ENCODE measurements around the gene POC1A.

The POC1A gene

DNA sequence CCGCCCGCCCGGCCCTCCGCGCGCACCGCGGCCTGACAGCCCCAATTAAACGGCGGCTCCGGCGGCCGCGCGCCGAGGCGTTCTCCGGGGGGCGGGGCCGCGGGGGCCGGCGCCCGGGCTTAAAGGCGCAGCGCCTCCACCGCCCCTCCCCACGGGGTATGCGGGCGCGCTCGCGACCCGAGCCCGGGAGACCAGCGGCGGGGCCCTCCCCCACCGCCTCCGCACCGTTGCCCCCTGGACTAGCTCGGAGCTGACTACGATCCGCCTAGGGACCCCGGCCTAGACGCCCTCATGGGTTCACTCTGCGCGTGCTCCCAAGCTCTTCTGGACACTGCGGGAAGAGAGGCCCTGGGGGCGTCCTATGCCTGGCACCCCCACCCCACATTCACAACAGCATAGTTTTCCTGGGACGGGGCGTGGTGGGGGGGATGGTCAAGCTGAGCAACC is 97.7 kb downstream of the POC1A start, which contains the start of gene DUSP7:
Gene DUSP7, minus strand, starts transcription at position 51 of the 447 bp plus-strand sequence. CDS start 205 bp downstream, outside the sequence.
- Histone ChIP-seq H3K4me3 (ENCODE audit: insufficient read length, low read depth) (peak within 1 kb of the TSS; percentile 89), H3K27me3 (ENCODE audit: insufficient read depth, insufficient read length) (peaks cover 27% of the 10 kb centered on the region), H3K9ac (ENCODE audit: insufficient read length, low read depth) (peak within 1 kb of the TSS; percentile 96), H3K9me3 (ENCODE audit: insufficient read depth, low read length) (no peaks in the 10 kb centered on the region), H3K36me3 (ENCODE audit: insufficient read depth, insufficient read length, low read length) (peaks cover 32% of the 10 kb centered on the region), H3K4me1 (ENCODE audit: insufficient read depth, insufficient read length) (peaks cover 16% of the 10 kb centered on the region)
- no peak for TF ChIP-seq SUZ12 (IDR thresholded peaks at IDR 0.05; ENCODE audit: extremely low read depth, insufficient read depth, insufficient read length)
- TF ChIP-seq YY1 (IDR thresholded peaks at IDR 0.05; ENCODE audit: insufficient read depth, insufficient read length), result no peak
- no peak for TF ChIP-seq ZNF274 (IDR thresholded peaks at IDR 0.05; ENCODE audit: low read depth, low read length)
- DNase-seq (ENCODE audit: low read depth, low spot score), result no peak

DNA sequence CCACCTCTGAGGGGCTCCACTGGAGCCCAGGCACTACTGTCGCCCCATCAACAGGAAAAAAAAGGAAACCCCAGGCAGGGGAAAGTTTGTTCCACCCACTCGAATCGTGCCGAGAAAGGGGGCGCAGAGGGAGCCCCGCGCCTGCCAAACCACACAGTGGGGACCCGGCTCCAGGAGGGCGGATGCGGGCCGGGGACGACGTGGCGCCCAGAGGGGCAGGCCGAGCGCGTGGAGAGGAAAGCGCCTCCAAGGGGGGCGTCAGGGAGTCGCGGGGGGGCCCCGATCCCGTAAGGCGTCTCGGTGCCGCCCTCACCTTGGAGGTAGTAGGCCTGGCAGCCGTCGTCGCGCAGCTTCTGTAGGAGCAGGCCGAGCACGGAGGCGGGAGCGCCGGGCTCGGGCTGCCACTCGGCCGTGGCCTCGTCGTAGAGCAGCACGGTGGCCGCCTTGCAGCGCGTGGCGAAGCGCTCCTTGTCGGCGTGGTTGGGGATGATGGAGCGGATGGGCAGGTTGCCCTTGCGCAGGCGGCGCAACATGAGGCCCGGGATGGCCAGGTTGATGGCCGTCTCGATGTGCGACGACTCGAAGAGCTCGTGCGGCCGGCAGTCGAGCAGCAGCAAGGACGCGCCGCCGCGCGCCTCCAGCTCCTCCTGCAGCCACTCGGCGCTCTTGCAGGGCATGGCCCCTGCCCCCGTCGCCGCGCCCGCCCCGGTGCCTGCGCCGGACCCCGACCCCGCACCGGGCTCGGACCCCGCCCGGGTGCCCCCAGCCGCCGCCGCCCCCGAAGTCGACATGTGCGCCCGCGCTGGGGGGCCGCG is 98.5 kb downstream of the POC1A start:
- H3K4me3 ChIP-seq (ENCODE audit: insufficient read length, low read depth), result peak overlapping the region; percentile 89
- TF ChIP-seq YY1 (IDR thresholded peaks at IDR 0.05; ENCODE audit: insufficient read depth, insufficient read length) (no peak), ZNF274 (IDR thresholded peaks at IDR 0.05; ENCODE audit: low read depth, low read length) (no peak), SUZ12 (IDR thresholded peaks at IDR 0.05; ENCODE audit: extremely low read depth, insufficient read depth, insufficient read length) (no peak)
- H3K4me1 ChIP-seq (ENCODE audit: insufficient read depth, insufficient read length), result peaks cover 16% of the 10 kb centered on the region
- no peaks in the 10 kb centered on the region for H3K9me3 ChIP-seq (ENCODE audit: insufficient read depth, low read length)
- peaks cover 27% of the 10 kb centered on the region for H3K27me3 ChIP-seq (ENCODE audit: insufficient read depth, insufficient read length)
- peaks cover 40% of the 10 kb centered on the region for H3K36me3 ChIP-seq (ENCODE audit: insufficient read depth, insufficient read length, low read length)
- DNase-seq (ENCODE audit: low read depth, low spot score), result peak; percentile 52
- peak overlapping the region; percentile 96 for H3K9ac ChIP-seq (ENCODE audit: insufficient read length, low read depth)

DNA sequence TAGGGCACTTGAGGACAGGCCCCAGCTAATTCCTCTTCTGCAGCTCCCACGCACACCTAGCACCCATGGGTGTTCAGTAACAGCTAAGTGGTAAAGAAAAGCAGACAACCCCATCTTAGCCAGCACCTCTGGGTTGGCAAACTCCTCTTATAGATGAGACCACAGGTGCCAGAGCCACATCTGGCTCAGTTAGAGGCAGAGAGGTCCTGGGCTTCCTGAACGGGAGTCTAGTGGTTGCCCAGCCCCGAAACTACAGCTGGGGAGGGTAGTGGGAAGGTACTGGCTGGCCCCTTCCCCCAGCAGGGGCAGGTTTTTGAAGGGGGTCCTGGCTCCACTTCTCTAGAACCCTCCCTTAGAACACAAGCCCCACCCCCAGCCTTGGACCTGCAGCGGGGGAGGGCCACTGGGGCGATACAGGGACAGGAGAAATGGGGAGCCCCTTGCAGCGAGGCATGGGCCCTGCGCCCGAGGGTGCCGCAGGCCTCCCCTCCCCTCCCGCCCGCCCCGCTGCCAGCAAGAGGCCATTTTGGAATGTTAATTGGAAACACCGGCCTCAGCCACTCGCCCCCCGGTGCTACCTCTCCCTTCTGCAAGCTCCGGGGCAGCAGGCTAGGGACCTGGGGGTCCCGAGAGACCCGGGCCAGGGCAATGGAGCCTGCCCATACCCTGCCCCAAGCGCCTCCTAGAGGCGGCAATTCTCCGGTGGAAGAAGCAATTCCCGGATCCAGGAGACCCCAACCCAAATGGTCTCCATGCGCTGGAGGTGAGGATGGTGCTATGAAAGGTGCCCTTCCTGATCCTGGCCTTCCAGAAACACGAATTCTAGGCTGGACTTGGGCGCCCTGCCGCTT is 99.3 kb downstream of the POC1A start:
- TF ChIP-seq YY1 (IDR thresholded peaks at IDR 0.05; ENCODE audit: insufficient read depth, insufficient read length) (no peak), ZNF274 (IDR thresholded peaks at IDR 0.05; ENCODE audit: low read depth, low read length) (no peak), SUZ12 (IDR thresholded peaks at IDR 0.05; ENCODE audit: extremely low read depth, insufficient read depth, insufficient read length) (no peak)
- H3K9me3 ChIP-seq (ENCODE audit: insufficient read depth, low read length), result no peaks in the 10 kb centered on the region
- H3K4me3 ChIP-seq (ENCODE audit: insufficient read length, low read depth), result peak overlapping the region; percentile 89
- H3K27me3 ChIP-seq (ENCODE audit: insufficient read depth, insufficient read length), result peaks cover 22% of the 10 kb centered on the region
- peak overlapping the region; percentile 96 for H3K9ac ChIP-seq (ENCODE audit: insufficient read length, low read depth)
- DNase-seq (ENCODE audit: low read depth, low spot score), result no peak
- peaks cover 16% of the 10 kb centered on the region for H3K4me1 ChIP-seq (ENCODE audit: insufficient read depth, insufficient read length)
- H3K36me3 ChIP-seq (ENCODE audit: insufficient read depth, insufficient read length, low read length), result peaks cover 48% of the 10 kb centered on the region

DNA sequence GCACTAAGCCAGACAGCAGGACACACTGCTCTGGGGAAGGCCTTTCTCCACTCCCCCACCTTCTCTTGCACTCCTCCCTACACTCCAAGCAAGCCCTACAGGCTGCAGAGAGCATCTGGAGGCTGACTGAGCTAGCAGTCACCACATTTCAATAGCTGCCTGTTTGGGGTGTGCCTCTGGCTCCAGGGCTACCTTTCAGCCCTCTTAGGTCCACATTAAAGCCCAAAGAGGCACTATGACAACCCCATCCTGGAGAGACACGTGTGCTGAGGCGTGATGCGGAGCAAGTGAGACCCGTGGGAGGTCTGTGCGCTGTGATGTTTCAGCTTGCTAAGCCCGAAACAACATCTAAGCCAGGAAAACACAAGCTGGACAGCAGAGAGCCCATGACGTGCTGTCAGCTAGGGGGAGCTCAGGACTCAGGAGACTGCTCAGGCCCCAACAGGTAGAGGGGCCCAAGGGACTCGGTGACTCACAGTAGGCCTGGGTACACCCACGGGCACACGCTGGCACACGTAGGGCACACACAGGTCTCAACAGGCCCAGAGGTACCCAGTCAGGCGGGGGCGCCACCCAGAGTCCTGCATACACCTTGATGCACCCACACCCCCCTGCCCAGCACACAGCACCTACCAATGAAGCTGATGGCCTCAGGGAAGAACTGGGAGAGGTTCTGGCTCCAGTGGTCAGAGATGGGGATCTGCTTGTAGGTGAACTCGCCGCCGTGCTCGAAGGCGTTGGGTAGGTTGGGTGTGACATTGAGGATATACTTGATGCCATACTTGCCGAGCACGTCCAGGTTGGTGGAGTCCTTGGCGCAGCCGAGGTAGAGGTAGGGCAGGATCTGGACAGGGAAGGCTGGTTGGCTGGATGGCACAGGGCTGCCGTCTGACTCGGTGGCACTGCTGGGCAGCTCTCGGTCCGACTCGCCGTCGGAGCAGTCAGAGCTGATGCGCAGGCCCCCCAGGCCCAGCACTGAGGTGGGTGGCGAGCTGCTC is 100.6 kb downstream of the POC1A start:
- H3K9me3 ChIP-seq (ENCODE audit: insufficient read depth, low read length), result no peaks in the 10 kb centered on the region
- no peak for DNase-seq (ENCODE audit: low read depth, low spot score)
- peaks cover 10% of the 10 kb centered on the region for H3K27me3 ChIP-seq (ENCODE audit: insufficient read depth, insufficient read length)
- peaks cover 61% of the 10 kb centered on the region for H3K36me3 ChIP-seq (ENCODE audit: insufficient read depth, insufficient read length, low read length)
- peak overlapping the region; percentile 33 for H3K4me3 ChIP-seq (ENCODE audit: insufficient read length, low read depth)
- TF ChIP-seq ZNF274 (IDR thresholded peaks at IDR 0.05; ENCODE audit: low read depth, low read length) (no peak), SUZ12 (IDR thresholded peaks at IDR 0.05; ENCODE audit: extremely low read depth, insufficient read depth, insufficient read length) (no peak), YY1 (IDR thresholded peaks at IDR 0.05; ENCODE audit: insufficient read depth, insufficient read length) (no peak)
- peak overlapping the region; percentile 16 for H3K9ac ChIP-seq (ENCODE audit: insufficient read length, low read depth)
- peaks cover 16% of the 10 kb centered on the region for H3K4me1 ChIP-seq (ENCODE audit: insufficient read depth, insufficient read length)

DNA sequence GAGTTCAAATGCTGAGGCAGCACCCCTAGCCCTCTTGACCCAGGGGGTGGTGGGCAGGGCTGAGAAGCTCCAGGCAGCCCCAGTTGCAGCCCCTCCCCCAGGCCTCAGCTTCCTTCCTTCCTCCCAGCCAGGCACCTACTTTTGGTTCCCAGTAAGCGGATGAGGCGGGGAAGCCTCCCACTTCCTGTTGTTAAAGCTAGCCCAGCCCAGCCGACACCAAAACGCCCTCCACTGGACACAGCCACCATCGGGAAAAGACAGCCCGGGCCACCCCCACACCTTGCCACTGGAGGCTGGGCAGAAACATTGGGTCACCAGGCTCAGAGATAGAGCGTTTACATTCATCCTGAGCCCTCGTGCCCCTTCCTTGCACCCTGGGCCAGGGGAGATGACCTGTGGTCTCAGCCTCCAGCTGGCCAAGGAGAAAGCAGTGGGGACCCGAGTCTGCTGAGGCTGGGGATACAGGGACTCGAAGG is 101.4 kb downstream of the POC1A start:
- H3K4me3 ChIP-seq (ENCODE audit: insufficient read length, low read depth), result no peak overlapping the region

DNA sequence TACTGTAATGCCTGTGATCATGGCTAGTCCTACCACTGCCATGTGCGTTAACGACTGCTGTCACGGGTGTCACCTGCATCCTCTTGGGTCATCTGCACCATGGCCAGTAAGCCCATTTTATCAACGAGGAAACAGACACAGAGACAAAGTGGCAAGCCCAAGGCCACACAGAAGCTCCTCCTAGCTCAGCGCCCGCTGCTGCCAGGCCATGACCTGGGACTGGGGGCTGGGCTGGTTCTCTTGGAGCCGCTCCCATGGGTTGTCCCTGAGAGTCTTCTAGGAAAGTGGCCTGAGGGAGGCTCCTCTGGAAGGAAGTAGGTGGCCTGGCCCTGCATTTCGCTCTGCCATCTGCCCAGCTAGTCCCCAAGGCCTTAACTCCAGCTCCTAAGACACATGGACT is 102.8 kb downstream of the POC1A start:
- no peaks in the 10 kb centered on the region for H3K9me3 ChIP-seq (ENCODE audit: insufficient read depth, low read length)
- no peak for TF ChIP-seq SUZ12 (IDR thresholded peaks at IDR 0.05; ENCODE audit: extremely low read depth, insufficient read depth, insufficient read length)
- TF ChIP-seq YY1 (IDR thresholded peaks at IDR 0.05; ENCODE audit: insufficient read depth, insufficient read length), result no peak
- TF ChIP-seq ZNF274 (IDR thresholded peaks at IDR 0.05; ENCODE audit: low read depth, low read length), result no peak
- peaks cover 17% of the 10 kb centered on the region for H3K4me1 ChIP-seq (ENCODE audit: insufficient read depth, insufficient read length)
- DNase-seq (ENCODE audit: low read depth, low spot score), result no peak
- no peak overlapping the region for H3K4me3 ChIP-seq (ENCODE audit: insufficient read length, low read depth)
- peaks cover 62% of the 10 kb centered on the region for H3K36me3 ChIP-seq (ENCODE audit: insufficient read depth, insufficient read length, low read length)
- H3K27me3 ChIP-seq (ENCODE audit: insufficient read depth, insufficient read length), result no peaks in the 10 kb centered on the region
- no peak overlapping the region for H3K9ac ChIP-seq (ENCODE audit: insufficient read length, low read depth)

More for the DNA sequence above, 101.4 kb downstream of the POC1A start:
- H3K27me3 ChIP-seq (ENCODE audit: insufficient read depth, insufficient read length), result peaks cover 3% of the 10 kb centered on the region
- peak; percentile 61 for DNase-seq (ENCODE audit: low read depth, low spot score)
- H3K9me3 ChIP-seq (ENCODE audit: insufficient read depth, low read length), result no peaks in the 10 kb centered on the region
- H3K4me1 ChIP-seq (ENCODE audit: insufficient read depth, insufficient read length), result peaks cover 14% of the 10 kb centered on the region
- no peak for TF ChIP-seq ZNF274 (IDR thresholded peaks at IDR 0.05; ENCODE audit: low read depth, low read length)
- TF ChIP-seq SUZ12 (IDR thresholded peaks at IDR 0.05; ENCODE audit: extremely low read depth, insufficient read depth, insufficient read length), result no peak
- TF ChIP-seq YY1 (IDR thresholded peaks at IDR 0.05; ENCODE audit: insufficient read depth, insufficient read length), result no peak
- peaks cover 62% of the 10 kb centered on the region for H3K36me3 ChIP-seq (ENCODE audit: insufficient read depth, insufficient read length, low read length)
- H3K9ac ChIP-seq (ENCODE audit: insufficient read length, low read depth), result peak overlapping the region; percentile 14

Data from NT2/D1 (cell line).